IMR-90 (cell line): Measurements from ENCODE around the gene BAZ1A. TPM values are rescaled to one million over a fixed set of nuclear protein-coding genes. Genes with fewer than 3 reads are reported as not detected.
A peak's percentile ranks its signal among the peaks of the same experiment; 100 is the strongest.

Experiments
- ATAC-seq: fragments of 200-7000 bp; cut with Tn5 transposase; 2 replicates; pipeline ENCODE4 v1.9.1; 2020; ENCODE audit warnings: low read depth, mild to moderate bottlenecking, moderate library complexity
- BruUV-seq: library from RNA; stranded (reverse); fragments of 400-500 nt; replicated peaks from 2 replicates; lab custom pipeline; 2021; lab: Mats Ljungman, UMichigan
- CTCF ChIA-PET: fragments of 300-600 bp; formaldehyde crosslinking; extraction: SDS; loops from one replicate; lab custom pipeline; 2021; ENCODE audit warnings: antibody characterized with exemption; lab: Yijun Ruan, JAX
- POLR2A ChIA-PET: fragments of 300-600 bp; sonication (Branson Sonifier 250); formaldehyde crosslinking; loops from one replicate; lab custom pipeline; 2022; ENCODE audit warnings: antibody characterized with exemption; ENCODE audit not compliant: unreplicated experiment; lab: Charles Lee
- DNase-seq: peaks from one replicate; pipeline ENCODE4 v3.0.0; 2013
- H2AFZ ChIP-seq: replicated peaks from 2 replicates; pipeline ENCODE3; 2013; ENCODE audit warnings: low read length, mild to moderate bottlenecking; ENCODE audit not compliant: poor library complexity
- H2AK5ac ChIP-seq: 2 replicates; pipeline ENCODE4 v1.6.1; 2013; ENCODE audit warnings: low read depth, low read length, inconsistent platforms
- H2AK9ac ChIP-seq: replicated peaks from 2 replicates; pipeline ENCODE3; 2013; ENCODE audit warnings: mild to moderate bottlenecking, low read depth, low read length, moderate library complexity; ENCODE audit not compliant: poor library complexity
- H2BK120ac ChIP-seq: 2 replicates; pipeline ENCODE4 v1.6.1; 2013; ENCODE audit warnings: low read depth, low read length, inconsistent platforms
- H2BK15ac ChIP-seq: 3 replicates; pipeline ENCODE4 v1.6.1; 2013; ENCODE audit warnings: low read depth, low read length, inconsistent platforms
- H2BK20ac ChIP-seq: 2 replicates; pipeline ENCODE4 v1.6.1; 2013; ENCODE audit warnings: low read depth, mild to moderate bottlenecking, inconsistent platforms, low read length, moderate library complexity
- H2BK5ac ChIP-seq: 2 replicates; pipeline ENCODE4 v1.6.1; 2013; ENCODE audit warnings: mild to moderate bottlenecking, low read depth, low read length, inconsistent platforms; ENCODE audit not compliant: poor library complexity, severe bottlenecking
- H3K14ac ChIP-seq: replicated peaks from 2 replicates; pipeline ENCODE4 v1.6.1; 2013; ENCODE audit warnings: low read depth, low read length, inconsistent platforms
- H3K18ac ChIP-seq: 2 replicates; pipeline ENCODE4 v1.6.1; 2013; ENCODE audit warnings: low read depth, low read length, control low read depth
- H3K23ac ChIP-seq: 2 replicates; pipeline ENCODE4 v1.6.1; 2013; ENCODE audit warnings: low read depth, low read length, inconsistent platforms
- H3K27ac ChIP-seq: 2 replicates; pipeline ENCODE4 v1.5.1; 2013; ENCODE audit warnings: mild to moderate bottlenecking, control low read depth, low read length; ENCODE audit not compliant: insufficient read depth
- H3K27me3 ChIP-seq: 2 replicates; pipeline ENCODE4 v1.6.1; 2013; ENCODE audit warnings: low read length; ENCODE audit not compliant: control insufficient read depth, insufficient read depth
- H3K36me3 ChIP-seq: 2 replicates; pipeline ENCODE4 v1.6.1; 2013; ENCODE audit warnings: low read length, mixed read lengths; ENCODE audit not compliant: control insufficient read depth, insufficient read depth
- H3K4ac ChIP-seq: 2 replicates; pipeline ENCODE4 v1.6.1; 2013; ENCODE audit warnings: low read depth, low read length, inconsistent platforms
- H3K4me1 ChIP-seq: 2 replicates; pipeline ENCODE4 v1.6.1; 2013; ENCODE audit warnings: low read length, mixed read lengths; ENCODE audit not compliant: control insufficient read depth, insufficient read depth
- H3K4me2 ChIP-seq: 2 replicates; pipeline ENCODE4 v1.6.1; 2013; ENCODE audit warnings: low read depth, mild to moderate bottlenecking, control low read depth, low read length, moderate library complexity
- H3K4me3 ChIP-seq: 2 replicates; pipeline ENCODE4 v1.5.1; 2013; ENCODE audit warnings: low read depth, mild to moderate bottlenecking, control low read depth, low read length, moderate library complexity; ENCODE audit not compliant: insufficient read depth
- H3K56ac ChIP-seq: 2 replicates; pipeline ENCODE4 v1.6.1; 2013; ENCODE audit warnings: low read length, inconsistent platforms; ENCODE audit not compliant: insufficient read depth; ENCODE audit errors: extremely low read depth
- H3K79me1 ChIP-seq, 2 experiments: 2 replicates each; pipeline ENCODE4 v1.6.1; 2013; ENCODE audit warnings: low read length in 2 of 2, inconsistent platforms in 1 of 2, low read depth in 1 of 2
- H3K9ac ChIP-seq: 2 replicates; pipeline ENCODE4 v1.6.1; 2013; ENCODE audit warnings: low read depth, low read length, control low read depth
- H3K9me1 ChIP-seq: 2 replicates; pipeline ENCODE4 v1.6.1; 2013; ENCODE audit warnings: low read length, inconsistent platforms; ENCODE audit not compliant: insufficient read depth
- H3K9me3 ChIP-seq: 2 replicates; pipeline ENCODE4 v1.6.1; 2013; ENCODE audit warnings: low read length; ENCODE audit not compliant: control insufficient read depth, insufficient read depth
- H4K20me1 ChIP-seq: 2 replicates; pipeline ENCODE4 v1.6.1; 2013; ENCODE audit warnings: low read length, inconsistent platforms; ENCODE audit not compliant: insufficient read depth
- H4K5ac ChIP-seq: 2 replicates; pipeline ENCODE4 v1.6.1; 2013; ENCODE audit warnings: mild to moderate bottlenecking, low read depth, low read length, control low read depth
- H4K8ac ChIP-seq, 2 experiments: 2 replicates each; pipeline ENCODE4 v1.6.1; 2013; ENCODE audit warnings: low read depth in 2 of 2, low read length in 2 of 2, control low read depth in 1 of 2, inconsistent platforms in 1 of 2
- H4K91ac ChIP-seq: 2 replicates; pipeline ENCODE4 v1.6.1; 2013; ENCODE audit warnings: low read depth, low read length, inconsistent platforms; ENCODE audit not compliant: insufficient read depth
- BHLHE40 ChIP-seq: fragments of 150-350 bp; IDR thresholded peaks from 2 replicates; pipeline ENCODE4 v1.6.1; 2016; ENCODE audit warnings: mild to moderate bottlenecking, low read depth, low read length
- CEBPB ChIP-seq: IDR thresholded peaks from 2 replicates; pipeline ENCODE4 v1.6.1; 2012; ENCODE audit warnings: low read depth, low read length, improper control_type of control experiment
- CHD1 ChIP-seq: IDR thresholded peaks from 2 replicates; pipeline ENCODE4 v1.6.1; 2012; ENCODE audit warnings: low read depth, low read length, improper control_type of control experiment
- ELK1 ChIP-seq: fragments of 150-350 bp; IDR thresholded peaks from 2 replicates; pipeline ENCODE4 v1.6.1; 2016; ENCODE audit warnings: low read depth, mild to moderate bottlenecking, low read length, moderate library complexity, borderline replicate concordance
- FOS ChIP-seq: fragments of 150-350 bp; IDR thresholded peaks from 2 replicates; pipeline ENCODE4 v1.6.1; 2016; ENCODE audit warnings: low read depth, low read length
- MAFK ChIP-seq: IDR thresholded peaks from 2 replicates; pipeline ENCODE4 v1.6.1; 2012; ENCODE audit warnings: low read depth, low read length, improper control_type of control experiment
- MAZ ChIP-seq: IDR thresholded peaks from 2 replicates; pipeline ENCODE4 v1.6.1; 2012; ENCODE audit warnings: low read depth, mild to moderate bottlenecking, low read length, improper control_type of control experiment, moderate library complexity, borderline replicate concordance
- MXI1 ChIP-seq: IDR thresholded peaks from 2 replicates; pipeline ENCODE4 v1.6.1; 2012; ENCODE audit warnings: low read depth, mild to moderate bottlenecking, low read length, moderate library complexity, borderline replicate concordance
- POLR2A ChIP-seq: IDR thresholded peaks from 2 replicates; pipeline ENCODE4 v1.6.1; 2012; ENCODE audit warnings: mild to moderate bottlenecking, low read depth, low read length
- RAD21 ChIP-seq: IDR thresholded peaks from 2 replicates; pipeline ENCODE4 v1.6.1; 2012; ENCODE audit warnings: low read length, improper control_type of control experiment
- RCOR1 ChIP-seq: IDR thresholded peaks from 2 replicates; pipeline ENCODE4 v1.6.1; 2012; ENCODE audit warnings: mild to moderate bottlenecking, low read length, improper control_type of control experiment; ENCODE audit not compliant: insufficient replicate concordance
- RFX5 ChIP-seq: IDR thresholded peaks from 2 replicates; pipeline ENCODE4 v1.8.0; 2012; ENCODE audit warnings: low read depth, mild to moderate bottlenecking, low read length, moderate library complexity
- SMC3 ChIP-seq: fragments of 150-350 bp; IDR thresholded peaks from 2 replicates; pipeline ENCODE4 v1.6.1; 2016; ENCODE audit warnings: low read depth, mild to moderate bottlenecking, antibody characterized with exemption, low read length, moderate library complexity
- USF2 ChIP-seq: fragments of 150-350 bp; IDR thresholded peaks from 2 replicates; pipeline ENCODE4 v1.6.1; 2017; ENCODE audit warnings: mild to moderate bottlenecking, antibody characterized with exemption, low read length, low read depth
- WGBS, 2 experiments: methylation state at CpG; one replicate each; pipeline versions ENCODE4 v1.1.5 to v1.1.7; 2013; ENCODE audit warnings: missing lambda C conversion rate in 2 of 2; ENCODE audit not compliant: insufficient read length in 1 of 2; ENCODE audit errors: extremely low coverage in 2 of 2; 5-methylcytosine and 5-hydroxymethylcytosine counted together
- dilution Hi-C: fragments of 300-500 bp; cut with HindIII; formaldehyde crosslinking; loops from one replicate; pipeline ENCODE4 v1.14.3; 2018; ENCODE audit warnings: low sequenced_read_pairs; ENCODE audit not compliant: unreplicated experiment
- in situ Hi-C: fragments of 300-500 bp; cut with MboI; formaldehyde crosslinking; loops from 3 replicates; pipeline ENCODE4 v1.14.3; 2019; ENCODE audit warnings: low sequenced_read_pairs, inconsistent platforms, mixed read lengths
- intact Hi-C: fragments of 100-400 bp; cut with micrococcal nuclease; formaldehyde crosslinking; loops from 2 replicates; pipeline ENCODE4 v1.10.0; 2022
- polyA plus RNA-seq, 3 experiments: library from polyadenylated mRNA; depleted of rRNA; stranded (reverse); fragments of >200 nt; gene quantifications; 2 replicates each; pipeline ENCODE4 v1.2.3, GENCODE V29; 2012; ENCODE audit warnings: low replicate concordance in 1 of 3
- total RNA-seq: library from RNA; depleted of rRNA; stranded (reverse); fragments of >200 nt; gene quantifications from 2 replicates; pipeline ENCODE4 v1.2.3, GENCODE V29; 2012
- TF ChIP-seq, protein P1 (sequence below): conservative IDR thresholded peaks from 2 replicates; pipeline ENCODE4 v1.5.1; 2012; ENCODE audit warnings: mild to moderate bottlenecking, low read depth, low read length, improper control_type of control experiment

BAZ1A gene
- total and polyA plus RNA-seq, 2 of the 4 experiments (the other 2 are of a cell fraction) = 15.3 to 23.8 TPM

DNA sequence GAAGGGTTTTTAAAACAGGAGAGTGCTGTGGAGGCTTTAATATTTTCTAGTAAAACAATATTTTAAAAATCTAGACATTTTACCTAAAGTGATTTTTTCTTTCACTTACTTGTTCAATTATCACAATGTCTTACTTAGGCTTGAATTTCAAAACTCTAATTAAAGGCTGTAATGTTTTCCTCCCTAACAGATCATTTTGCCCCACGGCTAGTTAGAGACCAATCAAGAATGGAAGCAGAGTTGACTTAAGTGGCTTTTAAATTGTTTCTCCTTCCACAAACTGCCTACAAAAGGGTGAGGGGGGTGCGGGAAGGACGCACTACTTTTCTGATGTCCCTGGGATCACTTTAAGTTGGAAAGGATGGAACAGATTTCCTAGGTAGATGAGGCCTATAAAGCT lies 151.3 kb downstream of the BAZ1A start:
- Histone ChIP-seq H2AFZ (no peak overlapping the region), H2AK5ac (no peak overlapping the region), H3K14ac (no peak overlapping the region), H2AK9ac (no peak overlapping the region), H3K79me1 (no peaks in the 10 kb centered on the region), H2BK15ac (no peak overlapping the region), H3K18ac (no peak overlapping the region), H3K4me1 (no peaks in the 10 kb centered on the region; the same call in 1 of the 2 replicates), H4K91ac (no peak overlapping the region), H3K23ac (no peak overlapping the region), H2BK5ac (no peak overlapping the region), H3K56ac (no peak overlapping the region), H4K20me1 (no peaks in the 10 kb centered on the region), H3K27me3 (no peaks in the 10 kb centered on the region), H3K27ac (no peak overlapping the region), H2BK20ac (no peak overlapping the region), H3K4ac (no peak overlapping the region), H3K9me1 (peaks cover 4% of the 10 kb centered on the region), H3K9me3 (no peaks in the 10 kb centered on the region), H3K4me2 (no peak overlapping the region), H4K5ac (no peak overlapping the region), H3K9ac (no peak overlapping the region), H3K4me3 (no peak overlapping the region), H4K8ac (peak overlapping the region in 1 of 2 experiments; percentile 16; a peak in 1 of 4 replicates), H2BK120ac (no peak overlapping the region), H3K36me3 (no peaks in the 10 kb centered on the region)
- in situ Hi-C loops = no loop called here
- no peak for DNase-seq
- ChIA-PET POLR2A (no interaction called here), CTCF (interaction anchor here (0.6 to 2.3 kb wide), 4 partner anchors 9 to 80 kb away, joined by 3 to 14 read pairs (median 7); no protein-coding TSS in a partner anchor)
- intact Hi-C loops = loop anchor here (1.0 kb wide), 1 partner anchor 52 kb away; no protein-coding TSS in a partner anchor
- no peak for ATAC-seq
- dilution Hi-C loops = no loop called here
- BruUV-seq = no TSS peak
- TF ChIP-seq BHLHE40 = no peak
- TF ChIP-seq RCOR1 = no peak
- no peak for TF ChIP-seq CHD1
- TF ChIP-seq MAZ = no peak
- no peak for TF ChIP-seq MXI1
- no peak for TF ChIP-seq RFX5
- no peak for TF ChIP-seq USF2
- no peak for TF ChIP-seq RAD21
- TF ChIP-seq, protein P1, sequence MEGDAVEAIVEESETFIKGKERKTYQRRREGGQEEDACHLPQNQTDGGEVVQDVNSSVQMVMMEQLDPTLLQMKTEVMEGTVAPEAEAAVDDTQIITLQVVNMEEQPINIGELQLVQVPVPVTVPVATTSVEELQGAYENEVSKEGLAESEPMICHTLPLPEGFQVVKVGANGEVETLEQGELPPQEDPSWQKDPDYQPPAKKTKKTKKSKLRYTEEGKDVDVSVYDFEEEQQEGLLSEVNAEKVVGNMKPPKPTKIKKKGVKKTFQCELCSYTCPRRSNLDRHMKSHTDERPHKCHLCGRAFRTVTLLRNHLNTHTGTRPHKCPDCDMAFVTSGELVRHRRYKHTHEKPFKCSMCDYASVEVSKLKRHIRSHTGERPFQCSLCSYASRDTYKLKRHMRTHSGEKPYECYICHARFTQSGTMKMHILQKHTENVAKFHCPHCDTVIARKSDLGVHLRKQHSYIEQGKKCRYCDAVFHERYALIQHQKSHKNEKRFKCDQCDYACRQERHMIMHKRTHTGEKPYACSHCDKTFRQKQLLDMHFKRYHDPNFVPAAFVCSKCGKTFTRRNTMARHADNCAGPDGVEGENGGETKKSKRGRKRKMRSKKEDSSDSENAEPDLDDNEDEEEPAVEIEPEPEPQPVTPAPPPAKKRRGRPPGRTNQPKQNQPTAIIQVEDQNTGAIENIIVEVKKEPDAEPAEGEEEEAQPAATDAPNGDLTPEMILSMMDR = no peak
- TF ChIP-seq SMC3 = no peak
- no peak for TF ChIP-seq POLR2A
- TF ChIP-seq CEBPB = no peak
- TF ChIP-seq MAFK = no peak
- TF ChIP-seq FOS = no peak
- no peak for TF ChIP-seq ELK1
- no CpG with 5 or more reads among the region's 3 CpGs for WGBS, 2 experiments
